NOMO-1 treated with DMSO at 0.1 percent for 48 hours (cell line): ENCODE data around the gene POLD4.
A peak's percentile ranks its signal among the peaks of the same experiment; 100 is the strongest.

Source experiments
- DNase-seq: peaks from one replicate; lab custom pipeline; 2025; ENCODE audit not compliant: unreplicated experiment; lab: John Stamatoyannopoulos, UW

POLD4 gene

DNA sequence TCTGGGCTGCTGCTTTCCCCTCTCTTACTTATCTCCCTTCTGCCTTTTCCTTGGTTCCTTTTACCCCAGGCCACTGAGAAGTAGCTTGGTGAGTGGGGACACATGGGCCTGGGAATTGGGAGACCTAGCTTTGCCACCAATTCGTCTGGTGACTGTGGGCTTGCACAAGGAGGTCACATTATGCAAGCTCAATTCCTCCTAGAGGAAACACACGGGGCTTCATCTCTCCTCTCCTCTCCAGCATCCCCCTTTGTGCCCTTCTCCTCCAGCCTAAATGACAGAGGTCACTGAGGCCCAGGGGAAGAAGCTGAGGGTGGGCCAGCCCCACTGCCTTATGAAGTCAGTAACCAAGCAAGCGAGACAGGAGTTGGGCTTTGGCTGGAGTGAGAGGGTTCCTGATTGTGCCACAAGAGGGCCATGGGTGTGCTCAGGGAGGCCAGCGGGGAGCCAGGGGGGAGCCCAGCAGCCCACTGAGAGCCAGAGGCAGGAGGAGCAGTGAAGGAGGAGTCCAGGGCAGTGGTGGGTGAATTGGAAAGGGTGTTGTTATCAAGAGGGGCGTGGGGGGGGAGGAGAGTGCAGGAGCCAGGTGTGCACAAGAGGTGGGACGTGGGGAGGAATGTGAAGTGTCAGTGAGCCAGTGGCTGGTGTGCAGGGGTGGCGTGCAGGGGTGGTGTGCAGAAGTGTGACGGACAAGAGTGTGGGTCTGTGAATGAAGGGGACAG, 18.0 kb upstream of the POLD4 start:
- peak; percentile 56 for DNase-seq

GRCh38 chr11:67370351-67371076, 17.2 kb upstream of the POLD4 start:
- DNase-seq, result no peak

- DNase-seq, result no peak
Observed at GRCh38 chr11:67369801-67370284, 16.5 kb upstream of the POLD4 start.

DNA sequence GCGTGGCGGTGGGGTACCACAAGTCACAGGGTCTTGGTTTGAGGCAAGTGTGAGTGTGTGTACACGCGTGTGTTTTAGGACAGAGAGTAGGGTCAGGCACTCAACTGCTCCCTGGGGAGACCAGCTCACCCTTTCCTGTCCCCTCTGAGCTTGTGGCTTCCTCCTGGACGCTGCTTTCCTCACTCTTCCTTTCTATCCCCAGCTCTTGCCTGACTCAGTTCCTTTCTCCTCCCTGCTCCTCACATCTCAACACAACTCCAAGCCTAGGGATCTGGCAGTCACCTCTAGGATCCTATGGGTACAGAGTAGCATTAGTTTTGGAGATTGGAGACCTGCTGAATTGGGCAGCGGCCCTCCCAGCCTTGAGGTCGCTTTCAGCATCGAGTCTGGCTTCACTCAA, 15.9 kb upstream of the POLD4 start:
- DNase-seq, result no peak

GRCh38 chr11:67368621-67369020, 15.3 kb upstream of the POLD4 start:
- DNase-seq, result no peak

DNA sequence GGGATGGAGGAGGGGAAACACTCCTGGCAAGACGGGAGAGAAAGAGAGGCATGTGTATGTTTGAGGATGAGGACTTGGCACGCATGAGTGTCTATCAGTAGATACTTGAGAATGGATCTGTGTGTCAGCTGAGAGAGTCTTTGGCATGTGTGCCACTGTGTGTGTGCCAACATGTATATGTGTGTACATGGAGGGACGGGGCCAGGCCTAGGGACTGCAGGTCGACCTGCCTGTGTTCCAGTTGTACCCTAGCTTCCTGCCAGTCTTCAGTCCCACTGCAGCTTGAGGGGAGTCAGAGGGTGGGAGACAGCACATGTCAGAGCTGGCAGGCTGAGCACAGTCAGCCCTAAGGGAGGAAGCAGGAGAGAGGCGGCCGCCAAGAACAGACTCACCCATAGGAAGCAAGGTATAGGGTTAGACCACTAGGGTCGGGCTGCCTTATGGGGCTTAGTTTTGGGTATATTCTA, 14.4 kb upstream of the POLD4 start:
- no peak for DNase-seq

DNA sequence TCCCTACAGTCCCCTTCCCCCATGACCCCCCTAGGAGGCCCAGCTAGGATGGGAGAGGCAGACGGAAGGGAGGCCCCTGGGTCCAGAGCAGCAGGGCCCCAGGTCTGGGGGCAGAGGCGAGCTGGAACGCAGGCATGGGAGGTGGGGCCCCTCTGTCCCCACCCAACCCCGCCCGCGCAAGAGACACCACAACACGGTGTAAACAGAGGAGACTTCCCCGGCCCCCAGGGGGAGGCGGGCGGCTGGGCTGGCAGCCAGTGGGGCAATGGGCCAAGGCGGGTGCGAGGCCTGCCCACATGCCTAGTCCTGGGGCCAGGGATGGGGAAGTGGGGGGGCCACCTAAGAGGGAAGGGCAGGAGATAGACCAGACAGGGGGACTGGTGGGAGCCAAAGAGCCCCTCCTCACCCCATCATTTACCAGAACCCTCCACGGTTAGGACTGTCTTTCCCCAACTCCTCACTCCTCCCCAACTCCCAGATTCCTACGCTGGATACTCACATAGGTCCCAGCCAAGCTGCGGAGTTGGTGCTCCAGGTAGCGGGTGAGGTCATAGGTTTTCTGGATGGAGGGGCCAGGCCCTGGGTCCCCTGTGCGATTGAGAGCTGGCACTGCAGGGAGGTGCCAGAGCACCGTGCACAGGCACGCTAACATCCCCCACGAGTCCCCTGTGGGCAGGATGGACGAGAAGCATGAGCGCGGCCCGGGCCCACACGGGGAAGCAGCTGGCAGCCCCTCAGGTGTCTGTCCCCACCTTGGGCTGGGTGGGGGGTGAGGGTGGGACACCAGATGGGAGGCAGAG, 13.8 kb upstream of the POLD4 start:
- no peak for DNase-seq

- DNase-seq, result no peak
Observed at GRCh38 chr11:67366546-67366945, 13.2 kb upstream of the POLD4 start.

- DNase-seq, result no peak
Observed at GRCh38 chr11:67365736-67366444, 12.5 kb upstream of the POLD4 start.

GRCh38 chr11:67364783-67365722, 11.7 kb upstream of the POLD4 start:
- DNase-seq, result no peak

DNA sequence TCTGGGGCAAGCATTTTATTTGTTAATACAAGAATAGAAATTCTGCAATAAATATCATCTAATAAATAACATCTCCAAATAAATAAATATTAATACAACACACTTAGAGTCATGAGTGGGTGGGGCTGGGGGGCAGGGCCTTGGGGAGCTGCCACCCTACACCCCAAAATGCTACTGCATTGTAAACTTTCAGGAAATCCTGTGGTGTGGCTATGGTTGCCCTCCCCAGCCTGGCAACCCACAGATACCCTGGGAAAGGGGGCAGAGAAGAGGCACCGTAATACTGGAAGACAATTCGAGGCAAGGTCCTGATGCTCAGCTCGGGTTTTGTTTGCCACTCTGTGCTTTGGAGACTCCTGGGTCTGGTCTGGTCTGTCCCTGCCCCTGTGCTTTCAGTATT, 10.8 kb upstream of the POLD4 start:
- DNase-seq, result no peak

DNA sequence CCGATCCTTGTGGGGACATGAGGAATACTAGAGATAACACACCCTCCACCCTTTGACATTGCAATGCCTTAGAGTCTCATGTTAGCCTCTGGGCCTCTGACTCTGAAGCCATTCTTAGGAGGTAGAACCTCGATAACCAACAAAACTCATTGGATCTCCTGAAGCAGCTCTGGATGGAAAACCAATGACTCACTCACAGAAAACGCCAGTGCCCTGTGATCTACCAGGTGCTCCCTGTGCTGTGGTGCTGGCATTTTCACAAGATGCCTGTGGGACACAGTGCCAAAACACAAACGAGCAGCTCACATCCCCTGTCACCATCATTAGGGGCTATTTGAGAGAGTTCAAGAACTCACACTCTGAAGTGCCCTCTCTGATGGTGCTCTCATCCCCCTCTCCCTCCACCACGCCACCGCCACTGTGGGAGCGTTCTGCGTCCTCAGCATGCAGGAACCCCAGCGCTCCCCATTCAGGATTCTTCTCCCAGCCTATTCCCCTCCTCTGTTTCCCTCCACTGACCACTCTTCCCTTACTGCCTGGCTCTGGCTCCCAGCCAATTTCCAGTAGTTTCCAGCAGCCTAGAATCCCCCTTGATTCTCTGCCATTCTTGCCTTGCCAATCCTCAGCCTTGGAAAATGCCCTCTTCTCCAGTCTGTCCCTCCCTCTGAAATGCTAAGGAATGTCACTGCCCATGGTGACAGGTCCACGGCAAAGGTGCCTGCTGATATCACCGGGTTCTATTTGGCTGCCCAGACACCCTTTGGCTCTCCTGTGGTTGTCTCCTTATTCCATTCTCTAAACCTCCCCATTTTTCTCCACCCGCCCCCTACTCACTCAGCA, 4.7 kb upstream of the POLD4 start:
- DNase-seq, result no peak

- DNase-seq, result peak; percentile 86
Observed at GRCh38 chr11:67356864-67357561, 3.7 kb upstream of the POLD4 start.

GRCh38 chr11:67356387-67356863, 3.1 kb upstream of the POLD4 start:
- no peak for DNase-seq

DNA sequence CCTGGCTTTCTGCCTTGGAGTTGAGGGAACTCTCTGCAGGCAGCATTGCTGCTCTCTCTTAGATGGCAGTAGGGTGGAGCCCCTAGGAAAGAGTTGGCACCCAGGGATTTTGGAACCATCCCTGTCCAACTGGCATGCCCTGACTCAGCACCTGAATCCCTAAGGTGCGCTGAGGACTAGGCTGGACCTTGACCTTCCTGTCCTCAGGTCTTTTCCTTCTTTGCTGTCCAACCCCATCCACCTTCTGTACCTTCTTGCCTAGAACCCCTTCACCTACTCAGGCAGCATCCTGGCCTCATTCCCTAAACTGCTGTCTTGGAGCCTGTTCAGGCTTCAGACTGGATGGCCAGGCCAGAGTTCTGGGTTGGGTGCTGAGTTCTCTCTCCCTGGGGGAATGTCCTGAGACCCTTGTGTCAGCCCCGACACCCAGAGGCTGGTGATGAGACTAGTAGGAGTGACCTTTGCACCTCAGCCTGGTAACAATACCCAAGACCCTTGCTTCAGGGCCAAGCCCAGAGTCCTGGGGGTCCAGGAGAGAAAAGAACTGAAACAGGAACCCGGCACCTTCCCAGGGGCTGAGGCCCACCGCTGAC, 2.5 kb upstream of the POLD4 start:
- no peak for DNase-seq

DNA sequence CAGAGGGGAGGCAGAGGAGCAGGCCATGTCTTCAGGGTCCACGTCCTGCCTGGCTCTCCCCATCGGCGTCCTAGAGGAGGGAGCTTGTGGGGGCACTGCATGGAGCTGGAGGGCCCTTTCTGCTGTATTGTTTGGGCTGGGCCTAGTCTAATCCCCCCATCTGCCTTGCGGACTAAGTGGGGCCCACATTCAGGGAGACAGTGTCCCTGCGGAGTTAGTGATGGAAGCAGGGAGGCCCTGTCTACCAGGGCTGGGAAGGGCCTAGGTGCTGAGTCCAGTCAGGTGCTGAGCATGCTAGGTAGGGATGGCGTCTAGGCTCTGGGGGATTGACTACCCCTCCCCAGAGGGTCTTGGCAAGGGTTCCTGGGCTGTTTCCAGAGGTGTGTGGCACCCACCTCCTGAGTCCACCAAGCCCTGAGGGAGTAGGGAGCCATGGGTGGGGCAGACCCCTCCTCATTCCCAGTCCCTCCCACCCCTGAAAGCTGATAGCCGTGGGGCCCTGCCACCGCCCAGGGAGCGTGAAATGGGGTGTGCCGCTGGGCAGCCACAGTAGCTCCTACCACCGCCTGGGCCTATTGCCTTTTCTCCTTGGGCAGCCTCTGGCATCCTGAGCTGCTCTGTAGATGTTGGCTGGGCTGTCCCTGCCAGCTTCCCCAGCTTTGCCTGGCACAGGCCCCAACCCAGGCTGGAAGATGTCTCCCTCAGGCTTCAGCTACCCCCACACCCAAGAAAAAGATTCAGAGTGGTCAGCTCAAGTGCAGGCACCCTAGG, 1.9 kb upstream of the POLD4 start:
- DNase-seq, result no peak
